Uterus (tissue), 4 donors: ENCODE results near the gene CFAP52. TPM values are rescaled to one million over a fixed set of nuclear protein-coding genes. Genes with fewer than 3 reads are reported as not detected.

ENCODE experiments used
- DNase-seq, 2 donors: peaks; one replicate each; pipeline ENCODE4 v3.0.0-alpha.2; 2019 to 2020
- H3K27ac ChIP-seq, 2 donors: fragments of 200-600 bp; sonication (generic); 1 replicate in 1 of 2; 2 replicates in 1 of 2; pipeline ENCODE4 v1.5.1; 2016 to 2018
- H3K27me3 ChIP-seq, 2 donors: fragments of 200-600 bp; sonication (generic); one replicate each; pipeline ENCODE4 v1.5.1; 2018 to 2019; ENCODE audit warnings: control low read depth in 1 of 2
- H3K36me3 ChIP-seq, 2 donors: fragments of 200-600 bp; sonication (generic); one replicate each; pipeline ENCODE4 v1.5.1; 2019; ENCODE audit warnings: control low read depth in 1 of 2
- H3K4me1 ChIP-seq, 2 donors: fragments of 200-600 bp; sonication (generic); one replicate each; pipeline ENCODE4 v1.5.1; 2018 to 2019; ENCODE audit warnings: control low read depth in 1 of 2
- H3K4me3 ChIP-seq, 2 donors: fragments of 200-600 bp; sonication (generic); 1 replicate in 1 of 2; 2 replicates in 1 of 2; pipeline ENCODE4 v1.5.1; 2018 to 2019; ENCODE audit warnings: mild to moderate bottlenecking in 1 of 2
- H3K9me3 ChIP-seq, 2 donors: fragments of 200-600 bp; sonication (generic); one replicate each; pipeline ENCODE4 v1.5.1; 2019; ENCODE audit warnings: control low read depth in 1 of 2
- POLR2A ChIP-seq, 2 donors: fragments of 450-650 bp; IDR thresholded peaks; one replicate each; pipeline ENCODE4 v1.6.1; 2016; ENCODE audit warnings: antibody characterized with exemption in 2 of 2, mild to moderate bottlenecking in 1 of 2, moderate library complexity in 1 of 2
- intact Hi-C: fragments of 100-400 bp; cut with DNase I; formaldehyde crosslinking; loops from one replicate; pipeline ENCODE4 v1.15.1; 2023; ENCODE audit warnings: low total_unique reads
- total RNA-seq, 4 donors: library from RNA; depleted of rRNA in 3 of 4; stranded (reverse); fragments of >200 nt in 3 of 4; gene quantifications; one replicate each; pipeline versions ENCODE4 v1.1.0 to v1.2.4, GENCODE V29; 2014 to 2023
- TF ChIP-seq, protein P1 (sequence below), 4 experiments: fragments of 200-600 bp in 2 of 4; fragments of 450-650 bp in 2 of 4; sonication (generic) in 2 of 4; IDR thresholded peaks; one replicate each; pipeline ENCODE4 v1.5.1; 2016 to 2019; ENCODE audit warnings: antibody characterized with exemption in 4 of 4, mild to moderate bottlenecking in 2 of 4, moderate library complexity in 1 of 4
- donor health status: DM: yes; HTN: yes; CAD: no.

Gene CFAP52
- total RNA-seq, 4 donors from 2014 or later: 1.0 to 9.4 TPM; not detected in 2

DNA sequence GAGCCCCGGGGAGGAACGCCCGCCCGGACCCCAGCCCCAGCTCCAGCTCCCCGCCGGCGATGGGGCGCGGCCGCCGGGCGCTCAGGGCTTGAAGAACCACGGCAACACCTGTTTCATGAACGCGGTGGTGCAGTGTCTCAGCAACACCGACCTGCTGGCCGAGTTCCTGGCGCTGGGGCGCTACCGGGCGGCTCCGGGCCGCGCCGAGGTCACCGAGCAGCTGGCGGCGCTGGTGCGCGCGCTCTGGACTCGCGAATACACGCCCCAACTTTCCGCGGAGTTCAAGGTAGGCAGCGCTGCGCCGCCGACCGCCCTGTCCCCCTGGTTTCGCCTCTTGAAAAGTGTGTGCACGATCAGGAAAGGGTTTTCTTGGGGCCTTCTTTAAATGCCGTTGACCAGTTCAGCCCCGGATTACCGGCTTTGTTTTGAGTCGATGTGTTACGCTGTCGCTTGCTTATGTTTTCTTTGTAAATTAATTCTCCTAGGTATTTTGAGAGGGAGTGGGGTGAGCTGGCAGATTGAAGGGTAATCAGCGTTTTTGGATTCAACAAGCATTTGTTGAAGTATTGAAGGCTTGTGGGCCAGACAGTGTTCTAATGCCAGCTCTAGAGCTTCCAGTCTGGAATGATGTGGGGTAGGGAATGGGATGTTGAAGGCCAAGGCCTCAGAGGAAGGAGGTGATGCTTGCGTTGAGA lies 69.6 kb downstream of the CFAP52 start:
- intact Hi-C loops: no loop called here
- no peak for DNase-seq
- H3K27me3 ChIP-seq: peaks cover 0 to 16% of the 10 kb centered on the region in 2 donors
- H3K4me1 ChIP-seq: peaks cover 0 to 7% of the 10 kb centered on the region in 2 donors
- TF ChIP-seq, protein P1, sequence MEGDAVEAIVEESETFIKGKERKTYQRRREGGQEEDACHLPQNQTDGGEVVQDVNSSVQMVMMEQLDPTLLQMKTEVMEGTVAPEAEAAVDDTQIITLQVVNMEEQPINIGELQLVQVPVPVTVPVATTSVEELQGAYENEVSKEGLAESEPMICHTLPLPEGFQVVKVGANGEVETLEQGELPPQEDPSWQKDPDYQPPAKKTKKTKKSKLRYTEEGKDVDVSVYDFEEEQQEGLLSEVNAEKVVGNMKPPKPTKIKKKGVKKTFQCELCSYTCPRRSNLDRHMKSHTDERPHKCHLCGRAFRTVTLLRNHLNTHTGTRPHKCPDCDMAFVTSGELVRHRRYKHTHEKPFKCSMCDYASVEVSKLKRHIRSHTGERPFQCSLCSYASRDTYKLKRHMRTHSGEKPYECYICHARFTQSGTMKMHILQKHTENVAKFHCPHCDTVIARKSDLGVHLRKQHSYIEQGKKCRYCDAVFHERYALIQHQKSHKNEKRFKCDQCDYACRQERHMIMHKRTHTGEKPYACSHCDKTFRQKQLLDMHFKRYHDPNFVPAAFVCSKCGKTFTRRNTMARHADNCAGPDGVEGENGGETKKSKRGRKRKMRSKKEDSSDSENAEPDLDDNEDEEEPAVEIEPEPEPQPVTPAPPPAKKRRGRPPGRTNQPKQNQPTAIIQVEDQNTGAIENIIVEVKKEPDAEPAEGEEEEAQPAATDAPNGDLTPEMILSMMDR (IDR thresholded peaks at IDR 0.05): no peak
- no peak for TF ChIP-seq POLR2A (IDR thresholded peaks at IDR 0.05)
- no peaks in the 10 kb centered on the region for H3K36me3 ChIP-seq
- no peaks in the 10 kb centered on the region for H3K9me3 ChIP-seq
- no peak overlapping the region for H3K27ac ChIP-seq
- H3K4me3 ChIP-seq: peak overlapping the region in 1 of 2 donors; percentile 34

DNA sequence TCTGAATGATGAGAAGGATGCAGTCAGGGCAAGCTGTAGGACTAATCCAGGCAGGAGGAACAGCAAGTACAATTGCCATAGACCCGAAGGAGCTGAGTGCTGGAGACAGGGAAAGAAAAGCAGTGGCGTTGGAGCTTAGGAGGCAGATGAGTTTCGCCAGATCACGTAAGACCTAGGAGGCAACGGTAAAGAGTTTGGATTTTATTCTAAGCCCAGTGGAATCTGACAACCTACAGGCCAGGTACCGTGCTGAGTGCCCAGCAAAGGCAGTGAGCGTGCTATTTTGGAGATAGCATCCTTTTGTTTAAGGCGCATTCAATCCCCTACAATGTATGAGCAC lies 70.1 kb downstream of the CFAP52 start:
- peaks cover 0 to 7% of the 10 kb centered on the region in 2 donors for H3K4me1 ChIP-seq
- no peak for DNase-seq
- H3K36me3 ChIP-seq: no peaks in the 10 kb centered on the region
- TF ChIP-seq, protein P1 (IDR thresholded peaks at IDR 0.05): no peak
- TF ChIP-seq POLR2A (IDR thresholded peaks at IDR 0.05): no peak
- H3K9me3 ChIP-seq: no peaks in the 10 kb centered on the region
- intact Hi-C loops: no loop called here
- no peak overlapping the region for H3K4me3 ChIP-seq
- H3K27ac ChIP-seq: no peak overlapping the region
- peaks cover 0 to 16% of the 10 kb centered on the region in 2 donors for H3K27me3 ChIP-seq

DNA sequence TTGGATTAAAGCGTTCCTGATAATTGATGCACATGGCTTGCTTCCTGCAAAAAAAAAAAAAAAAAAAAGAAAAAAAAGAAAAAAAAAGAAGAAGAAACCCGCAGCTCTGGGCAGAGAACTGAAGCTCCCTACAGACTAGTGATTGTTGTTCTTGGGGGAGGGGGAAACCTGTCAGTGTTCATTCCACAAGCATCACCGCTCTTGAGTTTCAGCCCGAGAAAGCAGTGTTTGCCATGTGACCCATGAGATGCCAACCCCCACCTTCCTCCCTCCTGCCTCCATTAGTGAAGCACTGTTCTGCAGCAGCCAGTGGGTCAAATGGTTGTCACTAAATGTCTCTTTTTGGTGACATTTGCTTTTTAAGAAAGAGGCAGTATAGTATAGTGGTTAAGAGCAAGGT lies 70.6 kb downstream of the CFAP52 start:
- Histone ChIP-seq H3K4me3 (no peak overlapping the region), H3K27ac (no peak overlapping the region), H3K27me3 (peaks cover 0 to 16% of the 10 kb centered on the region in 2 donors), H3K36me3 (no peaks in the 10 kb centered on the region), H3K9me3 (no peaks in the 10 kb centered on the region), H3K4me1 (peaks cover 0 to 7% of the 10 kb centered on the region in 2 donors)
- DNase-seq: no peak
- no peak for TF ChIP-seq POLR2A (IDR thresholded peaks at IDR 0.05)
- TF ChIP-seq, protein P1 (IDR thresholded peaks at IDR 0.05): no peak
- intact Hi-C loops: no loop called here

DNA sequence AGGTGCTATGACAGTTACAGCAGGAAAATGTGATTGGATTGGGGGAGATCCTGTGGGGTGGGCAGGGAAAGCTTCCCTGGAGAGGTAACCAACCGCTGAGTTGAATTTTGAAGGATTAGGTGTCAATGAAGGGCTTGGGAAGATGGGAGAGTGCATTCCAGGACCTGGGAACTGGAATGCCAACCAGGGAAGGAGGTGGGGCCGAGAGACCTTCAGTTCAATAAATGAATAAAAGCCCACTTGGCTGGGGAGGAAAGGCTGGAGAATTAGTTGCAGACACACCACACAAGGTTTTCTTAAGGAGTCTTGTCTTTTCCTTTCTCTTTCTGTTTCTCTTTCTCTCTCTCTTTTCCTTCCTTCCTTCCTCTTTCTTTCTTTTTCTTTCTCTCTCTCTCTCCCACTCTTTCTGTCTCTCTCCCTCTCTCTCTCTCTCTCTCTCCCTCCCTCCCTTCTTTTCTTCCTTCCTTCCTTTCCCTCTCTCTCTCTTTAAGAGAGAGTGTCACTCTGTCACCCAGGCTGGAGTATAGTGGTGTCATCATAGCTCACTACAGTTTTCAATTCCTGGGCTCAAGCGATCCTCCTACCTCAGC lies 72.2 kb downstream of the CFAP52 start:
- H3K36me3 ChIP-seq: no peaks in the 10 kb centered on the region

More for the DNA sequence above, 72.2 kb downstream of the CFAP52 start:
- TF ChIP-seq POLR2A (IDR thresholded peaks at IDR 0.05): no peak
- TF ChIP-seq, protein P1 (IDR thresholded peaks at IDR 0.05): no peak
- peaks cover 0 to 16% of the 10 kb centered on the region in 2 donors for H3K27me3 ChIP-seq
- DNase-seq: no peak
- no peaks in the 10 kb centered on the region for H3K9me3 ChIP-seq
- H3K4me1 ChIP-seq: peaks cover 0 to 7% of the 10 kb centered on the region in 2 donors
- intact Hi-C loops: no loop called here
- no peak overlapping the region for H3K27ac ChIP-seq
- H3K4me3 ChIP-seq: no peak overlapping the region
